ENCODE measurements around the gene KCNN1.

The KCNN1 gene

DNA sequence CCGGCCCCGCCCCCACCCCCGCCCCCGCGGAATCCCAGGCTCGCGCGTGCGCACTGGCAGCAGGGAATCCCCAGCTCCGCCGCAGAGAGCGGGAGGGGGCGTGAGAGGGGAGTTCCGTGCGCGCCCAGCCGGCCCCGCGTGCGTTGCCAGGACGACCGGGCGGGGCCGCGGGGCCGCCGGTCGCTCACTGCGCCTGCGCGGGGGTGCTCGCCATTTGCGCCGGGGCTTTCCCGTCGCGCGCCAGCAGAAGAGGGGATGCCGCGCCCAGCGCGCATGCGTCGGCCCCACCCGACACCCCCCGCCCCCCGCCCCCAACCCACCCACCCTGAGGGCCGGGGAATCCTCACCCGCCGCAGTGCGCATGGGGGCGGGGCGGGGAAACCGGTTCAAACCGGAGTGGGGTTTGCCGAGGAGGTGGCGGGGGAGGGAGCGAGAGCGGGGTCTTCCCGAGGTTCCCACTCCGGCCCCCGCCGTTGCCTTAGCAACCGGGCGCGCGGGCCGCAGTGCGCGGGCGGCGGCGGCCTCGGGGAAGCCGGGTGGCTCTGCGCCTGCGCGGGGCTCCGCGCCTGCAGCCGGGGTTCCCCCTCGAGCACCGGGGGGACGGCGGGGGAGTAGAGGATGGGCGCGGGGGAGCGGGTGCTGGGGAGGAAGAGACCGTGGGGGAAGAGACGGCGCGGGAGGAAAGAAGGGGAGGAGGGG is 18.9 kb upstream of the KCNN1 start:
- peak; percentile 97 for DNase-seq

DNA sequence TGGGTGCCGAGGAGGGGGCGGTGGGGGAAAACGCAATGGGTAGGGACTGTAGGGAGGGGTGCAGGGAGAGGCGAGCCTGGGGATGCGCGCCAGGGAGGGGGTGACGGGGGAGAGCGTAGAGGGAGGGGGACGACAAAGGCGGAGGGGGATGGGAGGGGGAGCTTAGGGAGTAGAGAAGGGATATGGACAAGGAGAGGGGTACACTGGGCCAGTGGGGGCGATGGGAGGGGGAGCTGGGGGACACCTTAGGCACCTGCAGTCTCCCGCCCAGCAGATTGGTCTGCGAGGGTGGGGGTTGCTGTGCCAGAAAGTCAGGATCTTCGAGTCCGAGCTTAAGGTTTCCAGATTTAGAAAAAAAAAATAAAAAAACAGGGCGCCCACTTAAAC is 18.4 kb upstream of the KCNN1 start:
- DNase-seq, result no peak

DNA sequence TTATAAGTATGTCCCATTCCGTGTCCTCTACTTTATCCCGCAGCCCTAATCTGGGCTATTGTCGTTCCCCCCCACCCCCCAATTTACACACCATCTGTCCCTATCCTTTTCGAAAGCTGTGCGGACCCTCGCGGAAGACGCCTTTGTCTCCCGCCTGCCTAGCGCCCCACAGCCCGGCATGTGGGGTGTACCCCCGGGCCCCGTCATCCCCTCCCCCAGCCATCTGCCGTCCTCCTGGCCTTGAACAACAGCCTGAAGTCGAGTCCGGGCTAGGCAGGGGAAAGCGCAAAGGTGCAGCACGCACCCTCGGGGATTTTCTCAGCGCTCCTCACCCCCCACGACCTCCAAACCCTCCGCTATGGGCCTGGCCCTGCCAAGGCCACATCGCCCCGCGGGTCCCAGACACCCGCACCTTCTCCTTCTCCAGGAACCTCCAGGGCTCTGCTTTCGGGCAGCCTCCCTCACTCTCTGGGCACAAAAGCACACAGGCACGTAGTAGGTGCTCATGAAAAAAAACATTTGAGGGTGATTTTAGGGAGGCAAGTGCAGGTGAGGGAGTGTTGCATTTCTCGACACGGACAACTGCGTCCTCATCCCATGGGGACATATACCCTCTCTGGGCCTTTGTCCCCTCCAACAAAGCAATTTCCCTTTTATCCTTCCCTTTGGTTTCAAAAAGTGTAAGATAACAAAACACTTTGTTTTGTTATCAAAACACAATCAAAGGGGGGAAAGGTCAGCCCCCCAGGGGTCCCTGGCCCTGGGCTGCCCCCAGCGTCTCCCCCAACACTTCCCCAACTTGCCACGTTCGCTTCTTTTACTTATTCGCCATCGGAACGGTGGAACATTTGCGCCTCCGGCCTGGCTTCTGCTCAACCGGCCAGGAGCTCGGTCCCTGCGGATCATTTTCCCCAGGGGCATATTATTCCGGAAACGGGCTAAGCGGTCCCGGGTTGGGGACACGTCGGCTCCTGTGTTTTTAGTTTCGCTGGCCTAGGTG is 17.7 kb upstream of the KCNN1 start:
- no peak for DNase-seq

DNA sequence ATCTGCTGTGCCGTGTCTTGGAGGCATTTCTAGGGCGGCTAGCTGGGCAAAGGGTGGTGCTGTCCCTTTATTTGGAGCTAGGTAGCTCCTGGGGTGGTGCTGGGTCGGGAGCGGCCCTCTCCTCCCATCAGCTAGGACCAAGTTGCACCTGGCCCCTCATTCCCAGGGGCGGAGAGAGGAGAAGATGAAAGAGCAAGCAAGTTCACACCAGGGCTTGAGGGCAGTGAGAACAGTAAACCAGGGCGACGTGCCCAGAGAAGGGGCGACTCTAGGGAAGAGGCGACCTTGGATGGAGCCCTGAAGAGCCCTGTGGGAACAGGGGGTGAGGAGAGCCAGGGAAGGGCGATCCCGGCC is 17.0 kb upstream of the KCNN1 start:
- DNase-seq, result no peak

DNA sequence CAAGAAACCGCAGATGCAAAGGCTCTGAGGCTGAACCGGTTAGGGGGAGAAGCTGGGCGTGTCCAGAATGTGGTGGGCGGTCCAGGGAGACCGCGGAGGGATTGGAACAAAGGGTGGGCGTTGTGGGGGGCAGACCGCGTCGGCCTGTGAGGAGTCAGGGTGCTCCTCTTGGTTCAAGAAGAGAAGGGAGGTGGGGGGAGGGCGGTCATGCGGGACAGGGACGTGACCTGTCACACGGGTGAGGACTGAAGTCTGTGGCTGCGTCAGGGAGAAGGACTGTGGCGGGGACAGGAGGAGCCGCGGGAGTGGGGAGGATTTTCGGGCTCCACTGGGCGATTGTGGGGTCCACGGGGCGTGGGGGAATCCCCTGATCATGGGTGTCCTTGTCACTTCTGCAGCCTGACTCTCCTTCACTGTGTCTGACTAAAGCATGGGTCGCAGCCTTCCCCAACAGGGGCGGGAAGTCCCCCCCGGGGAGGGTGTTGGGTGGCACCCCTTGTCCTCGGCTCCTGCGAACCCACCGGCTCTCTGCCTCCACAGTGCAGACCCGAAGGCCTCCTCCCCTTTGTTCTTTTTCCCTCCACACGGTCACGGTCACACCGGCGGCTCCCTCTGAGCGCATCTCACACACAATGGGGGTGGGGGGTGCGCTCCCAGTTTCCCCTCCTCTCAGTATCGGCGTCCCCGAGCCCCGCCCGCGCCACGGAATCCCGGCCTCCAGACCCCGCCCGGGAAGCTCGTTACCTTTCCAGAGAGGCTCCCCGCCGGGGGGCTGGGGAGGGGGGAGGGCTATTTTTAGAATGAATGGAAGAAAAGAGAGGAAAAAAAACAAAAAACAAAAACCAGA is 16.4 kb upstream of the KCNN1 start:
- DNase-seq, result peak; percentile 61

DNA sequence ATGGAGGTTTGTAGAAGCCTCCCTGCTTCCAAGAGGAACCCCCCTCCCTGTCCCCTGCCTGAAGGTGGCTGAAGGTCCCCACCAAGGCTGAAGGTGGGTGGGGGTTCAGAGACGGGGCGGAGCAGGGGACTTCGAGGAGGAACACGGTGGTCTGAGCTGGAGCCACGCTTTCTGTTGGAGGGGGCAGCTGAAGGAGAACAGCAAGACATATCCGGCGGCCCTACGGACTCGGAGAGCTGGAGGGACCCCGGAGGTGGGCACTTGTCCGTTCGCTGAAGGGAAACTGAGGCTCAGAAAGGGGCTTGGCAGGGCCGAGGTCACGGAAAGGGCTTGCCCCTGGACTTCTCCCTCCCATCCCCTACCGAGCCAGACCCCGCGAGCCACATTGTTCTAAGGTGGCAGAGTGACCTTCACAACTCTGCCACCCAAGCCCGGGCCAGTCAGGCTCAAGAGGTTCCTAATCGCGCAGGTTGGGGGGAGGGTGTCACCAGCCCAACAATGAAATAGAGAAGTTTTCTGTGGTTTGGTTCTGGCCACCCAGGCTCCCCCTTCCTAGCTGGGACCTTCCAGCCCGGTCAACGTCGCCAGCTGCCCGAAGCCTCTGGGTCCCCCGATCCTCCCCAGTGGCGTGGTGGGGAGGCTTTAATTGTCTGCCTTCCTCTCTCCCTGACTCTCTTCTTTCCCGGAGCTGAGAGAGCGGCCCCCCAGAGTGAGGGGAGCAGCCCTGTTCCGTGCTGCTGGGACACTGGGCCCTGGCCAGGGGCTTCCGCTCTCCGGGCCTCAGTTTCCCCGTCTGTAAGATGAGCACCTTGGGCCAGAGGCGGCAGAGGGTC is 15.5 kb upstream of the KCNN1 start:
- DNase-seq, result no peak

DNA sequence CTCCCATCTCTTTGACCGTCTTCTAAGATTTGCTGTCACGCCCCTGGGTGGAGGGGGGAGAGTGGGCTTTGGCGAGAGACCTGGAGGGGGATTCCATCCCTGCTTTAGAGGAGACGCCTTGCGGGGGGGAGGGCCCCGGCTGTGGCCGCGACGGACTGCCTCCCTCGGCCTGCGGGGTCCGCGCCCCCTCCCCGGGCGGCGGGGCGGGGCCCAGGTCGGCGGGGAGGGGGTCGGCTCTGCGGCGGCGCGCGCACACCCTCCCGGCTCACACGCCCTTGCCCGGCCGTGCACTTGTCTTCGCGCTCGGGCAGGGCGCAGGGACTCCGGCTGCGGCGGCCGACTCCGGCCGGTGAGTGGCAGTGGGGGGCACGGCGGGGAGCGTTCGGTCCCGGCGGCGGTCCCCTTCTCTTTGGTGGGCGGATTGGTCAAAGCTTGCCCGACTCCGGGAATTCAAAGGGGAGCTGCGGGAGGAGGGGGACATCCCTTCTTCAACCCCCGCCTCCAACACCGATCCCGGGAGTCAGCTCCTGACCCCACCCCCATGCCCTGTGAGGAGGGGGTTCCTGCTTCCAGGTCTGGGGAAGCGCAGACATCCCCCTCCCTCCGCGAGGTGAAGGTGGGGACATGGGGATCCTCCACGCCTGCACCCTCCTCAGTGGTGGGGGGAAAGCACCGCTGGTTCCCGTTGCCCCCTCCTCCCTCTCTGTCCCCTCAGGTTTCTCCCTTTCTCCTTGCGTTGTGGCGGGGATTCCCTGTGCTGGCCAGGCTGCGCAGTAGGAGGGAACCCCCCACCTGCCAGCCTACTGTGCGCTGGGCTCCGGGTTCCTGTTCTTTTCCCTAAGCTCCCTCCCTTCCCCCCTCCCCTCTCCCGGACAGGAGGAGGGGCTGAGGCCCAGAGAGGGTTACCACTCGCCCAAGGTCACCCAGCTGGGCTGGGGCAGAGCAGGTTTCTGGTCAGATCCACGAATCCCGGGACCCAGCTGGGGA is 14.6 kb upstream of the KCNN1 start:
- no peak for DNase-seq

DNA sequence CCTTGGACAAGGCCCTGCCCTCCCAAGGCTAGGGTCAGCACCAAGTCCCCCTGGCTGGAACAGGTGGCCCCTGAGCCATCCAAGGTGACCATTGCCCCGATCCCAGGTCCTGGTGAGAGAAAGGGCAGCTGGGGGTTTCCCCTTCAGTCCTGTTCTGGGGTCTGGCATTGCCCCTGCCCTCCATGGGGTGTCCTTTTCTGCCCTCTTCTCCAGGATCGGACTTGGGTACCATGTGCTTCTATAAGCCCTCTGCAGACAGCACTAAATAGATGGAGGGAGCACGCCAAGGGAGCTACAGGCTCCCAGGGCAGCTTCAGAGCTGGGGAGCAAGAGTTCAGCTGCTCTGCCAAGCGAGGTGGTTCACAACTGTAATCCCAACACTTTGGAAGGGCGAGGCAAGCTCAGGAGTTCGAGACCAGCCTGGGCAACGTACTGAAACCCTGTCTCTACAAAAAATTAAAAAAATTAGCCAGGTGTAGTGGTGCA is 13.5 kb upstream of the KCNN1 start:
- no peak for DNase-seq

DNA sequence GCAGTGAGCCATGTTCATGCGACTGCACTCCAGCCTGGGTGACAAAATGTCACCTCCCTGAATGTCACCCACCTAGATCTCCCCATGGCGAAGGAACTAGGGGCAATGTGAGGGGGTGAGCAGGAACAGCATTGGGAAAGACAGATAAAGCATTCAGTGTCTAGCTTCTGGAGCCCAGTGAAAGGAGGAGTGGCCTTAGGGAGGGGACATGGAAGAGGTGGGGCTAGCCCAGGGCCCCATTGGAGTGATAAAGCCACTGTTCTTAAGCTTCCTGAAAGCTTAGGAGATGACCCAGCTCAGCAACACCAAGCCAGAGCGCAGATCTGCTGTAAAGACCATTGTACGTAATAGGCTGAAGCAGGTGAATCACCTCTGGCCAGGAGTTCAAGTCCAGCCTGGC is 13.0 kb upstream of the KCNN1 start:
- no peak for DNase-seq

DNA sequence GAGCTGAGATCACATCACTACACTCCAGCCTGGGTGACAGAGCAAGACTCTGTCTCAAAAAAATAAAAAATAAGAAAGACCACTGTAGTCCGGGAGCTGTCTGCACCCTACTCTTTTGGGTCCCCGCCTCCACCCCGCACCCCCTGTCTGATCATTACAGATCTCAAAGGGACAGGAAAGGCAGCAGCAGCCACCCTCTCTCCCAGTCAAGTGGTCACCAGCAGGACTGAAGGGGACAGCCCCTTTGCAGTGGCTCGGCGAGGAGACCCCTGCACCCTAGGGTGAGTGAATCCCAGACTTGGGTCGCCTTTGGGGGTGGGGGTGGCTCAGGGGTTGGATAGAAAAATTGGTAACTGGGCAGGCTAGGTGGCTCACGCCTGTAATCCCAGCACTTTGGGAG is 12.5 kb upstream of the KCNN1 start:
- no peak for DNase-seq

DNA sequence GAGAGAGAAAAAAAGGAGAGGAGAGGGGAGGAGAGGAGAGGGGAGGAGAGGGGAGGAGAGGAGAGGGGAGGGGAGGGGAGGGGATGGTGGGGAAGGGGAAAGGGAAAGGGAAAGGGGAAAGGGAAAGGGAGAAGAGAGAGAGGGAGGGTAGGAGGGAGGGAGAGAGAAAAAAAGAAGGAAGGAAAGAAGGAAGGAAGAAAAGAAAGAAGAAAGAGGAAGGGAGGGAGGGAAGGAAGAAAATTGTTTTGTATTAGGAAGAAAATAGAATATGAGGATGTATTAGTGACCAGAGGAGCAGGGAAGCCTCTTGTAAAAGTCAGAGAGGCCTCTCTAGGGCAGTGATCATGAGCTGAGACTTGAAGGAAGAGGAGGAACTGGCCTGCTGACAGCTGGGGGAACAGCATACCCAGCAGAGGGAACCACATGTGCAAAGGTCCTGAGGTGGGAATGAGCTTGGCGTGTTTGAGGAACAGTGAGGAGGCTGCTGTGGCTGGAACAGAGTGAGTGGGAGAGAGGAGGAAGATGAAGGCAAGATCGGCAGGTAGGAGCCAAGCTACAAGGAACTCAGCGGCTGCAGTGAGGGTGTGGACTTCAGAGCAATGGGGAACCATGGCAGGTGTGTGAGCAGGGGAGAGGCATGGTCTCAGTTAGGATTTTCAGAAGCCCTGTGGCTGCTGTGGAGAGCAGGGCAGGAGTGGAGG is 9.6 kb upstream of the KCNN1 start:
- no peak for DNase-seq

DNA sequence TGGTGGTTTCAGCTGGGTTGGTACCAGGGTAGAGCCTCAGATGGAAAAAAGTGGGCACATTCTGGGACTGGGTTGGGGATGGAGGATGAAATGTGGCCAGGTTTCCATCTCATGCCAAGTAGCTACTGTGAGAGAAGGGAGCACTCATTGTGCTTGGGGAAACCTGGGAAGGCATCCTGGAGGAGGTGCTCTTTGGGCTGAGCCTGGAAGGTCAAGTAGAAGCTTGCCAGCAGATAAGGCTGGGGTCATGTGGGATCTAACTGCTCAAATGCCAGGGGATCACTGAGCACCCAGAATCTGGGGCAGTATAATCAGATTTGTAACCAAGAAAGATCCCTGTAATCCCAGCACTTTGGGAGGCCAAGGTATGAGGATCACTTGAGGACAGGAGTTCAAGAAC is 9.0 kb upstream of the KCNN1 start:
- DNase-seq, result no peak

DNA sequence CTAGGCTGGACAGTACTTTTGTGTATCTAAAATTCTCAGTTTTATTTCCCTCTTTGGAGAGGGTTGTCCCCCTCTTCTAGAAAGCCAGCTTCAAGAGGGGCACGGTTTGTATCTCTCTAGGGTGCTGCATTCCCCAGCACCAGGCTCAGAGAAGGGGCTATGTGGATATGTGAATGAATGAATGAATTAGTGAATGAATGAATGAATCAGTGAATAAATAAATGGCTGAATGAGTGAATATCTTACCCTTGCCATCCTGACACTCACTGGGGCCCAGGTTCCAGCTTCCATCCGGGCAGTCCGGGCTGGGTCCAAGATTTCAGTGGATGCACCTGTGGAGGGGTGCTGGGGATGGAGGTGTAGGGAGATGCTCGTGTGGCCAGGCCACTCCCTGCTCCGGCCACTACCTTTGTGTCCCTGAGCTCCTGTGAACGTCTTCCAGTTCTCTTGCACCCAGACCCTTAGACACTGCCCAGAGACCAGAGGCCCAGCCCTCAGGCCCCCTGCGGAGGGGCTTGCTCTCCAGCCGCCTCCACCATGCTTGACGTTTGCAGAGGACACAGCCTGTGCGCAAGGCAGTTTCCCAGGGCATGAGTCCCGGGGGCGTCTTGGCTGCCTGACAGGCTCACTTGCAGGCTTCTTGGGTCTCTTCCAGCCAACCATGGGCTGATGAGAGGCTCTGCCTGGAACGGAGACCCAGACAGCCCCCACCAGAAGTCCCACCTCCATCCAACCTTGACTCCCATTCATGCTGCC is 2.8 kb upstream of the KCNN1 start:
- no peak for DNase-seq

DNA sequence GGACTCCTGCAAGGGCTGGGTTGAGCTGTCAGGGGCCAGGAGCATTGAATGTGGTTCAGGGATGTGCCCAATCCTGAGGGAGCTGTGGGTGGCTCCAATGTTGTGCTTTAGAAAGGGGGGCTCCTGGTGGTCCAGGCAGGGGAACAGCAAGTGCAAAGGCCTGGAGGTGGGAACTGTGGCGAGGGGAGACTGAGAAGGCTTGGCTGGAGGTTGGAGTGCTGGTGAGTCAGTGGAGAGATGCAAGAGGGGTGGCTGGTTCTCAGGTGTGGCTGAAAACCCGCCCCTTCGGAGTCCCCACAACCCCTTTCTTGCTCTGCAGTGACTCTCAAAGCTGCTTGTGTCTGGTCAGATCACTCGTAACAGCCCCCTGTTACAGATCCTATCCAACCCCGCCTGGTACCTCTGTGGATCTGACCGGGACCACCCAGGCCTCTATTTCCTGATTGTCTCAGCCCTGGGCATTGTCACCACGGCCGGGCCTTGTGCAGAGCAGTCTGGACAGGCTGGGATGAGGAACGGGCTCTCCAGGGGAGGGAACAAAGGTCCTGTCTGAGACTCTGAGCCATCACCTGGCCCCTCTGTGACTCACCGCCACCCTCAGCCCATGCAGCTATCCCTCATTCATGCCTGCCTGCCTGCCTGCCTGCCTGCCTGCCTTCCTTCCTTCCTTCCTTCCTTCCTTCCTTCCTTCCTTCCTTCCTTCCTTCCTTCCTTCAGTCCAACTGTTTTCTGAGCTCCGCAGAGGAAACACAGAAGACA is 1.4 kb upstream of the KCNN1 start:
- no peak for DNase-seq

DNA sequence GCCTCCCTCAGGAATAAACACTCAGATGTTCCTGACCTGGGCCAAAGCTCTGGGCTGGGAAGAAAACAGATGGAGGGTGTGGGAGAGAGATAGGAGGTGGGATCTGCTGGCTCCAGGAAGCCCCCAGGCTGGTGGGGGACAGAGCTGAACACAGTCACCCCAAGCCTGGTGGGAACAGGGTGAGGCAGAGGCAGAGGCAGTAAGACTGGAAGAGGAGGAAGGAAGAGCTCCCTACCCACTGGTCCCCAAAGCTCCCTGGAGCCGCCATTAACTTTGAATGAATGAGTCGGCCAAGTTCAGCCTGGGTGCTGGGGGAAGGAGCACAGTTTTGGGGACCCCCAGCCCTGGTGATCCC is 801 bp upstream of the KCNN1 start:
- DNase-seq, result no peak

DNA sequence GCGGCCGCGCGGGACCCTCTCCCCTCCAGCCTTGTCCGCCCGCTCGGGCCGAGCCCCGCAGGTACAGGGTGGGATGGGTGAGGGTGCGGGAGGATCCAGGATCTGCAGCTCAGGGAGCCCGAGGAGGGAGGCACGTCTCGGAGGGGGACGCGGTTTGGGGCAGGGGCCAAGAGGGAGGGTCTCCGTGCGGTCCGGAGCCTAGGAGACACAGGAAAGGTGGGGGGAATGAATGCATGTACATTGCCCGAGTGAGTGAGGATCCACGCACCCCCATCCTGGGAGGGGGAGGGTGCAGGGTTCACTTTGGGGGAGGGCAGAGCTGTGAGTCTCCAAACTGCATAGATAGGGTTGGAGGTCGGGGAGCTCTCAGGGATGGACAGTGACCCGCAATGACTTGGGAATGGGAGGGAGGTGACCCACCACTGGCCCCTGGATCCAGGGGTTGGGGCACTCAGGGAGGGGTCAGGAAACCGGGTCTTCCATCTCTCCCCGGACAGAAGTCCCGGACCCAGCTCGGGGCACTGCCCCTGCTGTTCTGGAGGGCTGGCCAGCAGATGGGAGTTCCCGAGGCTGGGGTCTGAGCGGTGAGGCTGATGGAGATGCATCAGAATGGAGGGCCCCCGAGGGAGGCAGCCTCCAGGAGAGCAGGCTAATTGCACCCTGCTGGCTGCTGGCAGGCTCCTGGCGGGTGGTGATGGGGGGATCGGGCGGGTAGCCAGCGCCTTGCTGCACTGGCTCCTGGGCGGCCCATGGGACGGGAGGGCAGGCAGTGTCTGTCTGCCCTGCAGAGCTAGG is 547 bp downstream of the KCNN1 start:
- no peak for DNase-seq

DNA sequence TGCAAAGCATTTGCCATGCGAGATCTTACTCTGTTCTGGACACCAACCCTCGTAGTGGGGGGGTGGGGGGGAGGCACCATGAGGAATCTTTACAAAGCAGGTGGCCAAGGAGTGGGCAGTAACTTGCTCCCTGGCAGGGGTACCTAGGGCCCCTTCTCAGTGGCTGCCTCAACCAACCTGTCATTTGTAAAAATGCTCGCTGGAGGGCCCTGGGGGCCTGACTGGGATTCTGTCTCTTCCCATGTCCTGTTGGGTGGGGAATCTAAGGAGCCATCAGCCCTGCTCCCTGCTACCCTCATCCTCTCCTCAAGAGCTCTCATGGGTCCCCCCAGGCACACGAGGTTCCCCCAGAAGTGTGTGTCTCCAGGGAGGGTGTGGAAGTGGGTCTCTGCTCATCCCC is 1.5 kb downstream of the KCNN1 start:
- no peak for DNase-seq

Data from activated gamma-delta T cell (primary cell).